ENCODE measurements around the gene ECM2. TPM values are rescaled to one million over a fixed set of nuclear protein-coding genes. Genes with fewer than 3 reads are reported as not detected.

Gene ECM2
- total RNA-seq, 4 donors from 2014 or later: 4.9 to 15.2 (median 12.6) TPM

- Histone ChIP-seq H3K27me3 (no peaks in the 10 kb centered on the region), H3K4me1 (peaks cover 0 to 17% of the 10 kb centered on the region in 2 donors), H3K27ac (peak overlapping the region in 1 of 3 donors; percentile 15), H3K4me3 (replicated peaks in 1 of 3) (no peak overlapping the region), H3K9me3 (no peaks in the 10 kb centered on the region), H3K36me3 (no peaks in the 10 kb centered on the region)
- TF ChIP-seq CTCF (IDR thresholded peaks at IDR 0.05) (no peak), POLR2A (IDR thresholded peaks at IDR 0.05) (no peak)
- WGBS, 2 donors: 39 to 44% methylated on average over 1 of the region's 1 CpG
- intact Hi-C loops (cut with DNase I): no loop called here
- DNase-seq: no peak
Measured at GRCh38 chr9:92534674-92535073, 1.1 kb downstream of the ECM2 start.

- TF ChIP-seq POLR2A (IDR thresholded peaks at IDR 0.05) (no peak), CTCF (IDR thresholded peaks at IDR 0.05) (no peak)
- Histone ChIP-seq H3K27ac (no peak overlapping the region), H3K9me3 (no peaks in the 10 kb centered on the region), H3K36me3 (no peaks in the 10 kb centered on the region), H3K4me1 (peaks cover 0 to 17% of the 10 kb centered on the region in 2 donors), H3K4me3 (replicated peaks in 1 of 3) (no peak overlapping the region), H3K27me3 (no peaks in the 10 kb centered on the region)
- intact Hi-C loops (cut with DNase I): no loop called here
- 92 to 93% methylated on average over 3 of the region's 3 CpGs for WGBS, 2 donors
- DNase-seq: no peak
Measured at GRCh38 chr9:92534204-92534603, 1.6 kb downstream of the ECM2 start.

- Histone ChIP-seq H3K4me1 (peaks cover 0 to 11% of the 10 kb centered on the region in 2 donors), H3K27ac (no peak overlapping the region), H3K27me3 (no peaks in the 10 kb centered on the region), H3K36me3 (no peaks in the 10 kb centered on the region), H3K4me3 (replicated peaks in 1 of 3) (no peak overlapping the region), H3K9me3 (no peaks in the 10 kb centered on the region)
- no peak for DNase-seq
- intact Hi-C loops (cut with DNase I): no loop called here
- TF ChIP-seq POLR2A (IDR thresholded peaks at IDR 0.05): no peak
- no peak for TF ChIP-seq CTCF (IDR thresholded peaks at IDR 0.05)
Measured at GRCh38 chr9:92530893-92531292, 4.9 kb downstream of the ECM2 start.

GRCh38 chr9:92529124-92529523 lies 6.7 kb downstream of the ECM2 start:
- intact Hi-C loops (cut with DNase I): no loop called here
- 97 to 98% methylated on average over 3 of the region's 3 CpGs for WGBS, 2 donors

GRCh38 chr9:92528522-92528849 lies 7.3 kb downstream of the ECM2 start:
- H3K27me3 ChIP-seq: no peaks in the 10 kb centered on the region
- H3K4me3 ChIP-seq (replicated peaks in 1 of 3): no peak overlapping the region
- H3K4me1 ChIP-seq: no peaks in the 10 kb centered on the region
- intact Hi-C loops (cut with DNase I): no loop called here
- H3K27ac ChIP-seq: no peak overlapping the region
- DNase-seq: no peak
- no peaks in the 10 kb centered on the region for H3K9me3 ChIP-seq
- no peak for TF ChIP-seq CTCF (IDR thresholded peaks at IDR 0.05)
- no peak for TF ChIP-seq POLR2A (IDR thresholded peaks at IDR 0.05)
- WGBS, 2 donors: 90 to 95% methylated on average over 1 of the region's 1 CpG
- H3K36me3 ChIP-seq: no peaks in the 10 kb centered on the region

More at GRCh38 chr9:92529124-92529523, 6.7 kb downstream of the ECM2 start:
- Histone ChIP-seq H3K27ac (no peak overlapping the region), H3K4me3 (replicated peaks in 1 of 3) (no peak overlapping the region), H3K9me3 (no peaks in the 10 kb centered on the region), H3K27me3 (no peaks in the 10 kb centered on the region), H3K4me1 (no peaks in the 10 kb centered on the region), H3K36me3 (no peaks in the 10 kb centered on the region)
- no peak for DNase-seq
- TF ChIP-seq CTCF (IDR thresholded peaks at IDR 0.05): no peak
- no peak for TF ChIP-seq POLR2A (IDR thresholded peaks at IDR 0.05)

Data from thyroid gland (tissue), 4 donors.